ENCODE results near the gene RTP1. TPM values are rescaled to one million over a fixed set of nuclear protein-coding genes. Genes with fewer than 3 reads are reported as not detected.

RTP1 gene
- not detected in 5 replicates for total RNA-seq (2022; extraction: Qiagen RNA extraction)

GRCh38 chr3:187197335-187197649 lies at the start of gene RTP1:
Gene RTP1, plus strand, starts transcription at chr3:187197486. Its CDS starts 30 bp downstream, at chr3:187197516.

Other genes starting within 250 kb of the RTP1 start
- 48.7 to 53.7 TPM (median 51.6 TPM) in 5 replicates for gene RPL39L, start 58.0 kb upstream of the RTP1 start, total RNA-seq (2022; extraction: Qiagen RNA extraction)
- not detected in 5 replicates for gene MASP1, start 94.3 kb downstream of the RTP1 start, total RNA-seq (2022; extraction: Qiagen RNA extraction)
- gene RTP4, start 170.9 kb downstream of the RTP1 start, total RNA-seq (2022; extraction: Qiagen RNA extraction) = not detected in 5 replicates